HTR-8/SVneo (cell line): ENCODE measurements around the gene CIB2.

Experiments used
- DNase-seq: peaks from one replicate; pipeline ENCODE4 v3.0.0; 2011; ENCODE audit warnings: low spot score, mixed read lengths; ENCODE audit not compliant: insufficient read length
- FAIRE-seq: peaks from 2 replicates; lab custom pipeline; 2011; peaks lifted over from hg19 to GRCh38; lab: Jason Lieb, UNC

Gene CIB2

DNA sequence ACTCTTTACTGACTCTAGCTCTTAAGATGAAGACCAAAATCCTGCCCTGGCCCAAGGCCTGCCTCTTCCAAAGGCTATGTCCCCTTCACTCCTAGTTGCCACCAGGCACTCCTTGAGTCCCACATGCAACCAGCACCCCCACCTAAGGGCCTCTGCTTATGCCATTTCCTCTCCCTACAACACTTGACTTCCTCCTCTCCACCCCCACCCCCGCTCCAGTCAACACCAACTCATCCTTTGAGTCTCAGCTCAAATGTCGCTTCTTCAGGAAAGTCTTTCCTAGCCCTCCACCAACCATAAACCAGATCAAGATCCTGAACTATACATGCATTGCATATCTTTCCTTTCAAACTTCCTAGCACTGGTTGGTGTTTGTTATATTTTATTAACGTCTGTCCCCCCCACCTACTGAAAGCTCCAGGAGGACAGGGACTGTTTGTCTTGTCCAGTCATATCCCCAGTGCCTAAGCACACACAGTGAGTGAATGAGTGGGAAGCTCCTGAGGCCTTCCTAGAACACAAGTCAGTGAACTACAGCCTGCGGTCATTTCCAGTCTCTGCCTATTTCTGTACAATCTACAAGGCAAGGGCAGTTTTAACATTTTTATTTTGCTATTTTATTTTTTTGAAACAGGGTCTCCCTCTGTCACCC is 61.1 kb downstream of the CIB2 start:
- DNase-seq: no peak
- no peak for FAIRE-seq

DNA sequence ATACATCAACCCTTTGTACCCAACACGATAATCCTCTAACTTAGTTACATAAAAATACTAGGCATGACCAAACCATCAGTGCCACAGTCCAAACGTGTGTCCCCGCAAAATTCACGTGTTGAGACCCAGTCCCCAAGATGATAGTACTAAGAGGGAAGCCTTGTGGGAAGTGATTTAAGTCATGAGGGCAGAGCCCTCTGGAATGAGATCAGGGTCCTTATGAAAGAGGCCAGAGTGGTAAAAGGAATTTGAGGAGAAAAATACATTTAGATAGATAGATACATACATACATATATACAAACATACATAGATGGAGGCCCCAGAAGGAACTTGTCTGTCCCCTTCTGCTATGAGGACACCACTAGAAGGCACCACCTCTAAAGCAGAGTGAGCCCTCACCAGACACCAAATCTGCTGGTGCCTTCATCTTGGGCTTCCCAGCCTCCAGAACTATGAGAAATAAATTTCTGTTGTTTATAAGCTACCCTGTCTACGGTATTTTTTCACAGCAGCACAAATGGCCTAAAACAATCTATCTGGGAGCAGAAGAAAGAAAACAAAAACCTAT is 61.7 kb downstream of the CIB2 start:
- no peak for FAIRE-seq

DNA sequence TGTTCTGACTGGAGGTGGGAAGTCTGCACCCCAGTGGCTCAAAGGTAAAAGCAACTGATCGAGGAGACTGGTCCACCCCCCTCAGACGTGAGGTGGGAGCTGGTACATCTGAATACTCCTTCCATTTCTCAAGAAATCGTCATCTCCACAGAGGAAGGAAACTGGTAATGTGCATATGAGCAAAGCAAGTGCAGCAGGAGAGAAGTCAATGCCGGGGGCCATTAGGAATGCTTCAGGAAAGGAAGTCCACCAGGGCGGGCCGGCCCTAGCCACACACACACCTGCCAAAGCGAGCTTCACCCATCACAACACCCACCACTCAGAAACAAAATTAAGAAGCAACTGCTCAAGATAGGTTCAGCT is 62.2 kb downstream of the CIB2 start:
- no peak for FAIRE-seq
- DNase-seq: no peak

More for the DNA sequence above, 61.7 kb downstream of the CIB2 start:
- no peak for DNase-seq

DNA sequence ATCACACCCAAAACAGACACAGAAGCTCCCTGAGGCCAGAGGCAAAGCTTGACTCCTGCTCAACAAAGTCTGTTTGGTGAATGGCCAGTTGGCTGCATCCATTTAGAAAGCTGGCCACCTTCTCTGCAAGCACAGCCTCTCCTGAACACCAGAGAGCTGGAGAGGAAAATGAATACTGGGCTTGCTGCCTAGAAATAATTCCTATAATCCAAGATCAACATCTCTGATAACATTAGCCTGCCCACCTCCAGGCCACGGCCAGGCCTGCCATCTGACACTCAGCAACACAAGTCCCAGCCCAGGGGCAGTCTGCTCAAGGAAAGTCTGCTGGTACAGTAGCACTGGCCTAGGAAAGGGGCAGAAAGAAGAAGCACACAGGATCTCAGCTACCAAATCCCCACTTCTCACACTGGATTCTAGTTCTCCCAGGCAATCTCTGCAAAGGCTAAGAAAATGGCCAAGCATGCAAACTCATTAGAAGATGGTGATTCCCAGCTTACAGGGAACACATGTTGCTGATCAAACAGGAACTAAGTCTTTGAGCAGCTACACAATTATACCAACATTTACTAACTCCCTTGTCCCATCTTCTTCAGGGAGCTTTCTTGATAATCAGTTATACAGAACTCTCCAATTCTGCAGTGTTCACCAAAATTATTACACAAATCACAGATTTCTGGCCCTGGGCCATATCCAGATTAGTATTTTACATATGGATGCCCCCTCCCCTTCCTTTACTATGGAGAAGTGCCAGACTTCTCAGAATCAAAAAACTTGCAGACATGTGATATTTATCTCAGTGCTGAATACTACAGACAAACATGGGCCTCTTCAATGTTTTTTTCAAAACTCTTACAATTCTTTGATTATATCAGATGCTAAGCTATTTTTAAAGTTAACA is 63.7 kb downstream of the CIB2 start:
- DNase-seq (no peak), FAIRE-seq (no peak)

DNA sequence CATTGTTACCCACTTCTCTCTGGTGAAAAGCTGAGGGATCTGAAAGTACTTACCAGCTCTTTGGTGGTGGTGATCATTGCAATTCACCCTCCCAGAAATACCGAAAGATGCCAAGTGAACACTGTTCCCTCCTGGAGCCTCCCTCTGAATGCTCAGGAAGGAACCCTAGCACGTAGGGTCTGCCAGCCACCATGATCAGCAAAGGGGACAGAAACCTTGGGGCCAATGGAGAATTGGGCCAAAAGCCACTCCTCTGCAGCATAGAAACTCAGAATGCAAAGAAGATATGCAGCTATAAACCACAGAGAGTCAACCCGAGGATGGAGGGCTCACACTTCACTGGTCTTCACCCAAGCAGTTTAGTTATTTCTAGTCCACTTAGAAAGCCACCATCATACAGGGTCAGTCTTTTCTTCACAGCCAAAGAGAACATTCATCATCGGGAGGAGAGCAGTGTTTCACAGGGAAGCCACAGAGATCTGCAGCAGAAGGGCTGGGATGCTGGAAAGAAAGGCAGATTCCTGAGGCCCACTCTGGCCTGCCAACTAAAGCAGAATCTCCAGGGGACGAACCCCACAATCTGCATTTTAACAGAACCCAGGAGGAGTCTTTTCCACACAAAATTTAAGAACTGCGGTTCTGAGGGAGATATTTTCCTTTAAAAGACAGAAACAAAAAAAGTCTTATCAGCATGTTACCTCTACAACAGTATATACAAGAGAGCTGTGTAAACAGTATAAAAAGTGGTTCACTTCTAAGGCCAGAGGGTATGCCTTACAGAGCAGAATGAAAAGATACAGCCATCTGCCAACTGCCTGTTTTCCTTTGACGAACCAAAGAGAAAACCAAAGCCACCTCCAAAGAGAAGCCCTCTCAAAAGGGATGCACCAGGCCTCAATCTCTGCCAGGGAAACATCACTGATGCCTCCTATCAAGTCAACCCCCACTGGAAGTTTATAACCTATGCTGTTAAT is 65.0 kb downstream of the CIB2 start:
- FAIRE-seq (no peak), DNase-seq (no peak)

DNA sequence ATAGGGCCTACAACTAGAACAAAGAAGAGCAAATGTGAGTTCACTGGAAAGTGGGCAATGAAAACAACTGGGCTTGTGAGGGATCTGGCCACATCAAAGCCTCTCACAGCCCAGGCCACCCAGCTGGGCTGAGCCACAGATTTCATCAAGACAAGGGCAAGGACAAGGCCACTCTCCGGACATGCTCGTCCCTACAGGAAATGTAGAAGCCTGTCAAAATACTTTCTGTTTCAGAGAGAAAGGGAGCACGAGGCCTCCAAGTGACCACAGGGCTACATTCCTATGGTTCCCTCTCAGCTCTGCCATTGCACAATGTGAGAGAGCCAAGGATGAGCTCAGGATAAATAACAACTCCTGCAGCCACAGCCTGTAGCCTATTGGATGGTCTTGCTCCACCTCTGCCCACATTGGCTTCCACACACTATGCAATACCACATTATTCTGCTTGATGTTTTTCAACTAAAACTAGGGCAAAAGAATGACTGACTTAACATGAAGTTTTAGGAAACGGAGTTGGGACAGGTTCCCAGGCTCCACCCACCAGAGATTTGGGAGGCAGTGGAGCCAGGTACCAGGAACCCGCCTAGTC is 65.9 kb downstream of the CIB2 start:
- peak; percentile 60 for FAIRE-seq

DNA sequence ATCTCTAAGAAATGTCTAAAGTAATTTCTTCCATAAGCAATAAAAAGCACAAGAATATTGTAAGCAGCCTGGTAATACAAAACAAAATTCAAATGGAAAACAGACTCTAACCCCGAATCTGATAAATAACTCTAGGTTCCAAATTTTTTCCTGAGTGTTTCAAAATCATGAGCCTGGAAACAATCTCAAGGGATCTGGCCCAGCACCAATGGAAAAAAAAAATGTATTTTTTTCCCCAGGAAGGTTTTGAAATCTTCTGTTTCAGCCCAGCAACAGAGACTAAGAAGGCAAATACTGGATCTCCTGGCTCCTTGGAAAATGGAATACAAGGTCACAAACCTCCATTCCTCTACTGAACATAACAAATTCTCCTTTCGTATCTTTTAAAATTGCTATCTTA is 66.7 kb downstream of the CIB2 start:
- FAIRE-seq: no peak
- no peak for DNase-seq

More for the DNA sequence above, 65.9 kb downstream of the CIB2 start:
- DNase-seq: peak; percentile 84

DNA sequence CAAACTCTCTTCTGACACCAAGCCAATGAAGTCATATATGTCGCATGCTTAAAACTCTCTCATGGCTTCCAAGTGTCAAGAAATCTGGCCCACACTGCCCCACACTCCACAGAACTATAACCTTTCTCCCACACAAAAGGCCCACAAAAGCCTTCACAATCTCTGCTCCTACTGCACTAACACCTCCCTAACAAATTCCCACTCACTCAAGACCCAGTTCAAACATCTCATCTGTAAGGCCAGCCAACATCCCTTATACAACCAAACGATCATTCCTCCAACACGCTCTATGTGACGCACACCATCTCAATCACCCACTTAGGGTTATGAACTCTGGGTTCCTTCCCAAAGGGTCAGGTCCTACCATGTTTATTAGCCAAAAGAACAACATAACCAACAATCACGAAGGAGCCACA is 67.3 kb downstream of the CIB2 start:
- DNase-seq: no peak
- no peak for FAIRE-seq

DNA sequence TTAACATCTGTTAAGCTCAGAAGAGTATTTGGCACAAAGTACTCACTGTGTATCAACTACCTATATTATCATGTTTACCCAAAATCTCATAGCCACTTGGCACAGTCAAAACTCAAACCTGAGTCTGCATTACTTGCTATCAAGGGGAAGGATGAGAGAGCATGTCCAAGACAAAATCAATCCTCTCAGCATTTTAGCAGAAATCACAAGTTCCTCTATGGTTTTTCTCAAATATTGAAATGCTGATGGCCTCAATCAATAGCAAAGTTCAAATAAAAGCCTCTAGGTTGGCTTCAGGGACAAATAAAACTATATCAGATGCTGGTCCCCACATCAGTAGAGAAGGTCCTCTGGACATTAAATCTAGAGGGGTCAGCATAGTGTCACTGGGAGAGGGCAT is 68.0 kb downstream of the CIB2 start:
- FAIRE-seq (no peak), DNase-seq (no peak)

DNA sequence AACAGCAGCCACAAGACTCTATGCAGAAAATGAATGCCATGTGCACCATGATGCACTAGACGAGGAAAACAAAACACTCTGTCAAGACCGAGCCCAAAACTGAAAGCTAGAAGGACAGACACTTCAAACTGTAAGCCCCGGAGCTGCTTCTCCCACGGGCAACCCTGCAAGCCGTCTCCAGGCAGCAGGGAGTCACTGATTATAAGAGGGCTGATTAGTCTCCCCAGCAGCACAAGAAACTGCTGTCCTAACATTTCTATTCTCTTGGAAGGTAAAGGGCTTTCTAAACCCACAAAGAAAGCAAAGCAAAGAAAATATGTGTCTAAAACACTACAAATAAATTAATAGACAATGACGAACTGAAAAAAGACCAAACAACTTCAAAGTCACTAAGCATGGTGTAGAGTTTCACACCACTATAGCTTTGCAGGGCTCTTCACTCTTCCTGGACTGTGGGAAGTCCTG is 69.2 kb downstream of the CIB2 start:
- DNase-seq: no peak
- FAIRE-seq: no peak

DNA sequence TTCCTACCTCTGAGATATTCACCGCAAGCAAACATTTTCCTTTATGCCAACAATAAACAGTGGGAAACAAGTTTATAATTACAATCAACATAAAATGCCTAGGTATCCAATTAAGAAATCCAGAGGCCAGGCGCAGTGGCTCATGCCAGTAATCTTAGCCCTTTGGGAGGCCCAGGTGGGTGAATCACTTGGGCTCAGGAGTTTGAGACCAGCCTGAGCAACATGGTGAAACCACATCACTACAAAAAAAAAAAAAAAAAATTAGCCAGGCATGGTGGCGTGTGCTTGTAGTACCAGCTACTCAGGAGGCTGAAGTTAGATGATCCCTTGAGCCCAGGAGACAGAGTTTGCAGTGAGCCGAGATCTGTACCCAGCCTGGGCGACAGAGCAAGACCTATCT is 71.0 kb downstream of the CIB2 start:
- FAIRE-seq (no peak), DNase-seq (no peak)

DNA sequence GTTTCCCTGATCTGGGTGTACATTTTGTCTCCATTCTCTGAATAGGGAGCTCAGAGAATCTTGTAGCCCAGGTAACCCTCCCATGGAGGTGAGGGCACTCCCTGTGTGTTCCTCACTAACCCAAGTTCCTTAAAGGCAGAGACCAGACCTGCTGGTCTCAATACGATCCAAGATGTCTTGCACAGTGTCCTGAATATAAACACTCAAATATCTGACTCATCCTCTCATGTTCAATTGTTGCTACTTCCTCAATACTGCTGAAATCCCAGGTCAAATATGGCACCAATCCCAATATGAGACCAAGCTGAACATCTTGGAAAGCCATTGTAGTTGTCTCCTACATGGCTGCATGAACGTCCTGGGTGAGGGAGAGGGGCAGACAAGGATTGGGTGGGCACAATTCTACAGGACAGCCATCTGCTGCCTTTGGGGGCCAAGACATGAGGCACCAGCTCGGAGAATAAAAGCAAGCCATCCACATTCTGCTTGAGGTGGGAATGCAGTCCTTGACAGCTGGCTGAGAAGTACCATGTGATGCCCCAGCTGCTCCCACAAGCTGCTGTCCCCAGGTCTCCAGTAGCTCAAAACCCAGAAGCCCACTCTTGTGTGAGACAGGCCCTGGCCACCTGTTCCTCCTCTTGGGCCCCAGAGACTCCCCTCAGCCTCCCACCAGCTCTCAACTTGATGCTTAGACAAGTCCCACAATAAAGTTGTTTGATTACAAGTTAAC is 72.0 kb downstream of the CIB2 start:
- DNase-seq (no peak), FAIRE-seq (no peak)

DNA sequence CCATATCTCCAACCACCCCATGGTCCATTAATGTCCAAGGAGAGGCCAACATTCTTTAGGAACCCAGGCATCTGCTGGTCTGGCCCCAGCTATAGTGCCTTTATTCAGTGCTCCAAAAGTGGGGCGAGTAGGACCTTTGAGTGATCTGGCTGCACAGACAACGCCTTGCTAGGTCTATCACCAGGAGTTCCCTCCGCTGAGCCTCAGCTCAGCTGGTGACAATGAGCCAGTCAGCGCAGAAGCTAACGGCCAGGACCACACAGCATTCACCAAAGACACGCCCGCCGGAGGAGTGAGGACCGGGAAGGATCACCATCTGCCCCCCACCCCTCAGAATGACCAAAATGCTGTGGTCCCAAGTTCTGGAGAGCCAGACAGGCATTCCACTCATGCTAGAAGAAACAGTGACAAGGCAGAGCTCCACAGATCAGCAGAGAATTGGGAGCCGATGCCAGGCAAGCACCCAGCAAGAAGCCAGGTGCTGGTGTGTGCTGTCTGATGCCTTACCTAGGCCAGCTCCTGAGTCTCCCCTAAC is 72.8 kb downstream of the CIB2 start:
- no peak for FAIRE-seq
- DNase-seq: no peak

DNA sequence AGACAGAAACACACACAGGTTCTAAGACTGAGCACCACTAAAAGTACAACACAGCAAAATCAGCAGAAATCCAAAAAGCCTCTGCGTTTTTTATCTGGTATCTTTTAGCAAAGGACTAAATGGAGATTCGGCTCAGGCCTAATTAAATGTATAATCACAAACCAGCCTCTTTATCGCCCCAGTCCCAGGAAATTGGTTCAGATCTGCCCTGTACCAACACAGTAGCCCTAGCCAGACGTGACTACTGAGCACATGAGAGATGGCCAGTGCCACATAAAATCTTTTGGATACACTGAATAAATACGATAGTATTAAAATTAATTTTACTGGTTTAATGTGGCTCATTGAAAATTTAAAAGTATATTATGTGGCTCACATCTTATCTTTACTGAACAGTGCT is 73.4 kb downstream of the CIB2 start:
- DNase-seq: no peak

DNA sequence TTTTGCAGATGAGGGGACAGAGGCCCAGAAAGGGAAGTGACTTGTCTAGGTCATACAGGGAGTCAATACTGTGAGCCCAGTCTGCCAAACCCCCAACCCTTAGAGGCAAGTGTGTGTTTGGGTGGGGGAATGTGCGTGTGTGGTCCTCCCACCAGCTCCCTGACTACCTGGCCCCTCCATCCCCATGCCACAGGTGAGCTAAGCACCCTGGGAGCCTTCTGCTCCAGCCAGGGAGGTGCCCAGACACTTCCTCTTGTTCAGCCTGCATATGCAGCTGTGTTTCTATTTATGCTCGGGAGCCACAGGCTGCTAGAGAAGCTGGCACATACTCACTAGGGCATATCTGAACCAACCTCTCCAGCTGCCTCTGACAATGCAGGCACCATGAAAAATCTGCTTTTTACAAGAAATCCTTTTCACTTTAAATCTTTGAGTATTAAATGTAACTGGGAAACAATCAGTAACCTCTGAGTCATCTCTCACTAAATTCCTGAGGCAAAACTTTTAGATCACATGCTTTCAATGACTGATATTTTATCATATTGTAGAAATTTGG is 74.5 kb downstream of the CIB2 start:
- no peak for DNase-seq
- no peak for FAIRE-seq

More for the DNA sequence above, 73.4 kb downstream of the CIB2 start:
- FAIRE-seq: no peak

DNA sequence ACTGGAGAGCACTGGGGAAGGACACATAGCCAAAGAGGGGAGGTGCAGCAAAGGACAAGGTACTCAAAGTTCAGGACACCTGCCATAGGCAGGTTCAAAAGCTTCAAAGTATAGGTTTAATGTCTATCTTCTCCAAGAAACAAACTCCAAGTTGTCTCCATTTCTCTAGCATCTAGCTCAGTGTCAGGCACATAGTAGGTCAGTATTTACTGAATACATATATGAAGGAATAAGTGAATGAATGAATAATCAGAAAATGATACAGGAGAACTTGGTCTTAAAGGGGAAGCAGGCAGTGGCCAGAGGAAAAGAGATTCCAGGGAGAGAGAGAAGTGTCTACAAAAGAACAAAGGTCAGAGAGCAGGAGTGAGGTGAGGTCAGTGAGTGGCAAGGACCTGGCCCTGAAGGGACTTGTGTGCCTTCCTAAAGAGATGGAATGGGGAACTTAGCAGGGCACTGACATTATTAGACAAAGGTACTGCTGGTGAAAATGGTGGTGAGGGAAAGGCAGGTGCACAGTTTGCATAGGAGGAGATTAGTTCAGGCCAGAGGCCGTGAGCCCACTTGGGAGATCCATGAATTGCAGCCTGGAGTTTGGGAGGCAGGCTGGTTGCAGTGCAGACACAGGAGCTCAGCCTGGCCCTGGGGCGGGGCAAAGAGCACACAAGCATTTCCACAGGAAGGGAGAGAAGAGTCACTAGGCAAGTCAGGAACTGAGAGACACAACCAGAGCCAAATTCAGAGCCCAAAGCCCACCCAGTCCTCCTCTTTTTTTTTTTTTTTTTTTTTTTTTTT is 75.1 kb downstream of the CIB2 start:
- DNase-seq: no peak
- no peak for FAIRE-seq

DNA sequence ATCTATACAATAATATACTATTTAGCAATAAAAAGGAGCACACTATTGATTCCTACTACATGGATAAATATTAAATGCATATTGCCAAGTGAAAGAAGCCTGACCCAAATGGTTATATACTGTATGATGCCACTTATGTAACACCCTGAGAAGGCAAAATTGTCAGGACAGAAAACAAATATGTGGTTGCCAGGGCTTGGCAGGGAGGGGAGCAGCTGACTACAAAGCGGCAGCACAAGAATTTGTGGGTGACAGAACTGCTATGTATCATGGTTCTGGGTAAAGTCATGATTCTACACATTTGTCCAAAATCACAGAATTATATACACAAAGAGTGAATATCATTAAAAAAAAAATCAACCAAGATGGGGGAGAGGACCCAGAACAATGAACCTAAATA is 76.3 kb downstream of the CIB2 start:
- DNase-seq: no peak
- FAIRE-seq: no peak
